Adrenal gland (tissue), 5 donors: ENCODE measurements around the gene FAM184B.

Experiments used
- CTCF ChIP-seq, 6 experiments: fragments of 450-650 bp in 4 of 6; fragments of 200-600 bp in 2 of 6; sonication (generic) in 1 of 6; IDR thresholded peaks; 1 replicate in 5 of 6; 2 replicates in 1 of 6; pipeline versions ENCODE4 v1.5.1 to v1.8.0; 2016 to 2021; ENCODE audit warnings: antibody characterized with exemption in 6 of 6, mild to moderate bottlenecking in 2 of 6, moderate library complexity in 1 of 6
- POLR2A ChIP-seq, 2 donors: fragments of 450-650 bp; IDR thresholded peaks; one replicate each; pipeline ENCODE4 v1.6.1; 2017; ENCODE audit warnings: antibody characterized with exemption in 2 of 2, mild to moderate bottlenecking in 2 of 2, moderate library complexity in 1 of 2
- donor health status: DM: no; HTN: no; CAD: no.

- TF ChIP-seq CTCF (IDR thresholded peaks at IDR 0.05) (no peak), POLR2A (IDR thresholded peaks at IDR 0.05) (no peak)
Measured at GRCh38 chr4:17723648-17724047, 57.8 kb downstream of the FAM184B start.
